ENCODE data around the gene PRDM16.

DNA sequence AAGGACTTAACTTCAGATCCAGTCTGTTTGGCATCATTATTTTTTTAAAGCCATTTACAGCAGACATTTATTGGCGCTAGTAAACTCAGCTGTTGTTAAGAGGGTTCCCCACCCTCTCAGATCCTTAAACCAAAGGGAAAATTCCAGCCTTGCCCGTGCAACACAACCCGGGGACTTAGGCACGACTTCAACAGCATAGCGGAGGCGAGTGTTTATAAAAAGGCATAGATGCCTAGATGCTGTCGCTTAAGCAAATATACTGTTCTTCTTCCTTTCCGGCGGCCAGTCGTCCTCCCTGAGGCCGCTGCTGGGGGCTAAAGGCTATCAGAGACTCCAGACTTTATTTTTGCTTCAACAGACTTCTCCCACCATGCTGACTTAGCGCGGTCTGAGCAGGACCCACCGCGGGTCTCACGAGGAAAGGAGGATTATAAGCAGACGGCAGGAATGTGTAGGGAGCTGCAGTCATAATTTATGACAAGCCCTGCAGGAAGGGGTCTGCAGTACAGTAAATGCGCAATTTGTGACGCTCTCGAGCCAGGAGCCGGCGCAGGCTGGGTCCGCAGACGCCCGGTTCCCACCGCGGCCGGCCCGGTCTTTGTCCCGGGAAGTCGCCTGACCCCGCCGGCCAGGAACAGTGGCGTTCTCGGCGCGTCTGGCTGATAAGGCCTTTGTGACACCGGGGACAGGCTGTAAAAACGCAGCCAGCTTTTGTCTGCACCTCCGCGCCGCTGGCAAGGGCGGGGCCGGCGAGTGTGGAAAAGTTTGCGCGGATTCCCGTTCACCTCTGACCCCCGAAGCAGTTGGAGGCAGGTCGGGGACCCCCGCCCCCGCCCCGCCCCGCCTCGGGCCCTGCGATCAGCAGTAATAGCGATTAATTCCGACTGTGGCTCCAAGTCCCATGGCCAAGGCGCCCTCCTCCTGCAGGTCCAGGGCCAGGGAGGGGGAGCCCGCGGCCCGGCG, 324.3 kb downstream of the PRDM16 start:
- TF ChIP-seq USF2 (IDR thresholded peaks at IDR 0.05; ENCODE audit: low read length) (no peak), POLR2A (IDR thresholded peaks at IDR 0.05; ENCODE audit: control extremely low read depth in 1 of 2, low read depth in 2 of 2, low read length in 2 of 2) (no peak), RAD21 (IDR thresholded peaks at IDR 0.05 in 1 of 2, conservative IDR thresholded peaks at IDR 0.05 in 1 of 2; ENCODE audit: low read depth in 2 of 2, low read length in 2 of 2) (no peak), CTCF (IDR thresholded peaks at IDR 0.05; ENCODE audit: control extremely low read depth in 1 of 3, insufficient read depth in 1 of 3, low read depth in 1 of 3, low read length in 3 of 3) (no peak), MAX (IDR thresholded peaks at IDR 0.05) (no peak), TBP (IDR thresholded peaks at IDR 0.05; ENCODE audit: low read depth, low read length) (no peak)

Measured in H1 (cell line).